Activated T-helper 2 cell treated with anti-CD3 and anti-CD28 coated beads, Interferon-gamma antibody, Interleukin-2, Interleukin-4, amounts not matched to agents 10 μg/mL and 5 μg/mL and 100 μg/mL, durations not matched to agents 14 hours and 24 hours and 36 hours (primary cell): ENCODE results near the gene NUMA1. TPM values are rescaled to one million over a fixed set of nuclear protein-coding genes. Genes with fewer than 3 reads are reported as not detected.

Experiments
- DNase-seq: peaks from one replicate; pipeline ENCODE4 v3.0.0; 2021; ENCODE audit warnings: low spot score
- H3K27ac Mint-ChIP-seq: one replicate; pipeline ENCODE4 v1.8.0; 2021; ENCODE audit warnings: mixed read lengths
- H3K27me3 Mint-ChIP-seq: one replicate; pipeline ENCODE4 v1.8.0; 2021; ENCODE audit warnings: low read depth, mixed read lengths
- H3K36me3 Mint-ChIP-seq: one replicate; pipeline ENCODE4 v1.8.0; 2021; ENCODE audit warnings: low read depth, mixed read lengths
- H3K4me1 Mint-ChIP-seq: one replicate; pipeline ENCODE4 v1.8.0; 2021; ENCODE audit warnings: low read depth, mixed read lengths
- H3K4me3 Mint-ChIP-seq: one replicate; pipeline ENCODE4 v1.8.0; 2021; ENCODE audit warnings: low read depth, mild to moderate bottlenecking, moderate library complexity, mixed read lengths
- H3K9me3 Mint-ChIP-seq: one replicate; pipeline ENCODE4 v1.8.0; 2021; ENCODE audit warnings: mixed read lengths
- intact Hi-C: fragments of 100-400 bp; cut with micrococcal nuclease; formaldehyde crosslinking; loops from one replicate; pipeline ENCODE4 v1.15.1; 2023
- total RNA-seq: library from RNA; stranded (reverse); gene quantifications from 2 replicates; pipeline ENCODE4 v1.2.3, GENCODE V29; 2022

The NUMA1 gene
- total RNA-seq, 1 donor from 2014 or later = 174 TPM

- intact Hi-C loops = loop anchor here (2.0 to 5.0 kb wide), 3 partner anchors 61 to 181 kb away; partner anchors contain the start of genes INPPL1 and LAMTOR1
- H3K27ac Mint-ChIP-seq = no peak overlapping the region
- H3K27me3 Mint-ChIP-seq = no peaks in the 10 kb centered on the region
- H3K36me3 Mint-ChIP-seq = peaks cover 25% of the 10 kb centered on the region
- peaks cover 31% of the 10 kb centered on the region for H3K4me1 Mint-ChIP-seq
- peak; percentile 14 for DNase-seq
- no peak overlapping the region for H3K4me3 Mint-ChIP-seq
- H3K9me3 Mint-ChIP-seq = no peaks in the 10 kb centered on the region
Observed at GRCh38 chr11:72041364-72042063, 38.8 kb downstream of the NUMA1 start.

GRCh38 chr11:72040491-72041363 lies 39.6 kb downstream of the NUMA1 start:
- intact Hi-C loops = loop anchor here (1.0 to 5.0 kb wide), 4 partner anchors 40 to 182 kb away; partner anchors contain the start of genes INPPL1, LAMTOR1, LRRC51 and NUMA1
- peak; percentile 50 for DNase-seq
- Mint-ChIP-seq H3K27me3 (no peaks in the 10 kb centered on the region), H3K27ac (no peak overlapping the region), H3K36me3 (peaks cover 29% of the 10 kb centered on the region), H3K4me3 (no peak overlapping the region), H3K9me3 (no peaks in the 10 kb centered on the region), H3K4me1 (peaks cover 32% of the 10 kb centered on the region)

- Mint-ChIP-seq H3K4me1 (peaks cover 31% of the 10 kb centered on the region), H3K4me3 (no peak overlapping the region), H3K27me3 (no peaks in the 10 kb centered on the region), H3K9me3 (no peaks in the 10 kb centered on the region), H3K27ac (no peak overlapping the region), H3K36me3 (peaks cover 32% of the 10 kb centered on the region)
- intact Hi-C loops = loop anchor here (1.0 to 5.0 kb wide), 4 partner anchors 40 to 182 kb away; partner anchors contain the start of genes INPPL1, LAMTOR1, LRRC51 and NUMA1
- no peak for DNase-seq
Observed at GRCh38 chr11:72039856-72040401, 40.4 kb downstream of the NUMA1 start.

GRCh38 chr11:72039031-72039855 lies 41.1 kb downstream of the NUMA1 start:
- Mint-ChIP-seq H3K9me3 (no peaks in the 10 kb centered on the region), H3K36me3 (peaks cover 32% of the 10 kb centered on the region), H3K27ac (no peak overlapping the region), H3K4me1 (peaks cover 30% of the 10 kb centered on the region), H3K27me3 (no peaks in the 10 kb centered on the region), H3K4me3 (no peak overlapping the region)
- intact Hi-C loops = no loop called here
- no peak for DNase-seq

- no peaks in the 10 kb centered on the region for H3K9me3 Mint-ChIP-seq
- intact Hi-C loops = no loop called here
- H3K4me3 Mint-ChIP-seq = peak overlapping the region; percentile 15
- no peaks in the 10 kb centered on the region for H3K27me3 Mint-ChIP-seq
- H3K4me1 Mint-ChIP-seq = peaks cover 26% of the 10 kb centered on the region
- no peak for DNase-seq
- no peak overlapping the region for H3K27ac Mint-ChIP-seq
- H3K36me3 Mint-ChIP-seq = peaks cover 37% of the 10 kb centered on the region
Observed at GRCh38 chr11:72038491-72038890, 41.9 kb downstream of the NUMA1 start.

- H3K27ac Mint-ChIP-seq = no peak overlapping the region
- no peak overlapping the region for H3K4me3 Mint-ChIP-seq
- intact Hi-C loops = no loop called here
- no peak for DNase-seq
- H3K27me3 Mint-ChIP-seq = no peaks in the 10 kb centered on the region
- peaks cover 40% of the 10 kb centered on the region for H3K36me3 Mint-ChIP-seq
- H3K4me1 Mint-ChIP-seq = peaks cover 22% of the 10 kb centered on the region
- no peaks in the 10 kb centered on the region for H3K9me3 Mint-ChIP-seq
Observed at GRCh38 chr11:72037554-72038311, 42.6 kb downstream of the NUMA1 start.

- H3K27me3 Mint-ChIP-seq = no peaks in the 10 kb centered on the region
- H3K4me1 Mint-ChIP-seq = peaks cover 12% of the 10 kb centered on the region
- no peak for DNase-seq
- intact Hi-C loops = no loop called here
- H3K4me3 Mint-ChIP-seq = no peak overlapping the region
- no peaks in the 10 kb centered on the region for H3K9me3 Mint-ChIP-seq
- no peak overlapping the region for H3K27ac Mint-ChIP-seq
- peaks cover 35% of the 10 kb centered on the region for H3K36me3 Mint-ChIP-seq
Observed at GRCh38 chr11:72036687-72037086, 43.7 kb downstream of the NUMA1 start.

- no peak overlapping the region for H3K27ac Mint-ChIP-seq
- no peak for DNase-seq
Observed at GRCh38 chr11:72030472-72031045, 49.8 kb downstream of the NUMA1 start.

GRCh38 chr11:72026090-72026489 lies 54.3 kb downstream of the NUMA1 start:
- no peak overlapping the region for H3K4me3 Mint-ChIP-seq
- peaks cover 14% of the 10 kb centered on the region for H3K4me1 Mint-ChIP-seq
- no peaks in the 10 kb centered on the region for H3K27me3 Mint-ChIP-seq
- no peak for DNase-seq
- H3K27ac Mint-ChIP-seq = peak overlapping the region; percentile 22
- H3K36me3 Mint-ChIP-seq = peaks cover 71% of the 10 kb centered on the region
- no peaks in the 10 kb centered on the region for H3K9me3 Mint-ChIP-seq
- intact Hi-C loops = no loop called here

More at GRCh38 chr11:72030472-72031045, 49.8 kb downstream of the NUMA1 start:
- H3K4me3 Mint-ChIP-seq = no peak overlapping the region
- H3K9me3 Mint-ChIP-seq = no peaks in the 10 kb centered on the region
- peaks cover 10% of the 10 kb centered on the region for H3K4me1 Mint-ChIP-seq
- no peaks in the 10 kb centered on the region for H3K27me3 Mint-ChIP-seq
- H3K36me3 Mint-ChIP-seq = peaks cover 54% of the 10 kb centered on the region
- intact Hi-C loops = no loop called here

GRCh38 chr11:72024069-72024754 lies 56.1 kb downstream of the NUMA1 start:
- H3K27me3 Mint-ChIP-seq = no peaks in the 10 kb centered on the region
- no peak overlapping the region for H3K27ac Mint-ChIP-seq
- intact Hi-C loops = no loop called here
- no peak overlapping the region for H3K4me3 Mint-ChIP-seq
- DNase-seq = no peak
- H3K36me3 Mint-ChIP-seq = peaks cover 76% of the 10 kb centered on the region
- H3K4me1 Mint-ChIP-seq = peaks cover 14% of the 10 kb centered on the region
- H3K9me3 Mint-ChIP-seq = no peaks in the 10 kb centered on the region

- H3K4me1 Mint-ChIP-seq = peaks cover 14% of the 10 kb centered on the region
- H3K9me3 Mint-ChIP-seq = no peaks in the 10 kb centered on the region
- peaks cover 76% of the 10 kb centered on the region for H3K36me3 Mint-ChIP-seq
- H3K27ac Mint-ChIP-seq = no peak overlapping the region
- H3K4me3 Mint-ChIP-seq = no peak overlapping the region
- no peaks in the 10 kb centered on the region for H3K27me3 Mint-ChIP-seq
- intact Hi-C loops = no loop called here
- DNase-seq = no peak
Observed at GRCh38 chr11:72023335-72023734, 57.0 kb downstream of the NUMA1 start.
